ENCODE measurements around the gene OSBPL3.

- no peak for TF ChIP-seq EZH2 (IDR thresholded peaks at IDR 0.05; ENCODE audit: low read length, missing control alignments)
- TF ChIP-seq, protein P1, sequence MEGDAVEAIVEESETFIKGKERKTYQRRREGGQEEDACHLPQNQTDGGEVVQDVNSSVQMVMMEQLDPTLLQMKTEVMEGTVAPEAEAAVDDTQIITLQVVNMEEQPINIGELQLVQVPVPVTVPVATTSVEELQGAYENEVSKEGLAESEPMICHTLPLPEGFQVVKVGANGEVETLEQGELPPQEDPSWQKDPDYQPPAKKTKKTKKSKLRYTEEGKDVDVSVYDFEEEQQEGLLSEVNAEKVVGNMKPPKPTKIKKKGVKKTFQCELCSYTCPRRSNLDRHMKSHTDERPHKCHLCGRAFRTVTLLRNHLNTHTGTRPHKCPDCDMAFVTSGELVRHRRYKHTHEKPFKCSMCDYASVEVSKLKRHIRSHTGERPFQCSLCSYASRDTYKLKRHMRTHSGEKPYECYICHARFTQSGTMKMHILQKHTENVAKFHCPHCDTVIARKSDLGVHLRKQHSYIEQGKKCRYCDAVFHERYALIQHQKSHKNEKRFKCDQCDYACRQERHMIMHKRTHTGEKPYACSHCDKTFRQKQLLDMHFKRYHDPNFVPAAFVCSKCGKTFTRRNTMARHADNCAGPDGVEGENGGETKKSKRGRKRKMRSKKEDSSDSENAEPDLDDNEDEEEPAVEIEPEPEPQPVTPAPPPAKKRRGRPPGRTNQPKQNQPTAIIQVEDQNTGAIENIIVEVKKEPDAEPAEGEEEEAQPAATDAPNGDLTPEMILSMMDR (conservative IDR thresholded peaks at IDR 0.05 in 1 of 2, IDR thresholded peaks at IDR 0.05 in 1 of 2; ENCODE audit: low read depth in 1 of 2, low read length in 2 of 2): no peak
Observed at GRCh38 chr7:24951441-24951980, 28.5 kb downstream of the OSBPL3 start.

All from fibroblast of lung (primary cell).